Astrocyte (in vitro differentiated cells and primary cell): ENCODE results near the gene SDE2. TPM values are rescaled to one million over a fixed set of nuclear protein-coding genes. Genes with fewer than 3 reads are reported as not detected.
A peak's percentile ranks its signal among the peaks of the same experiment; 100 is the strongest.

Experiments
- DNase-seq: peaks from one replicate; pipeline ENCODE4 v3.0.0-alpha.2; 2010; ENCODE audit warnings: low read depth
- FAIRE-seq: peaks from 2 replicates; lab custom pipeline; 2011; peaks lifted over from hg19 to GRCh38; lab: Jason Lieb, UNC
- H2AFZ ChIP-seq: 2 replicates; pipeline ENCODE4 v1.6.0; 2012; ENCODE audit warnings: low read depth, low read length, inconsistent platforms
- H3K27ac ChIP-seq: 2 replicates; pipeline ENCODE4 v1.5.1; 2011; ENCODE audit warnings: low read depth, low read length, inconsistent platforms
- H3K27me3 ChIP-seq: 2 replicates; pipeline ENCODE4 v1.6.0; 2011; ENCODE audit warnings: low read length, inconsistent platforms; ENCODE audit not compliant: insufficient read depth
- H3K36me3 ChIP-seq: 2 replicates; pipeline ENCODE4 v1.5.1; 2011; ENCODE audit warnings: low read length, inconsistent platforms; ENCODE audit not compliant: insufficient read depth
- H3K4me1 ChIP-seq: 2 replicates; pipeline ENCODE4 v1.5.1; 2011; ENCODE audit warnings: low read length, inconsistent platforms; ENCODE audit not compliant: insufficient read depth
- H3K4me2 ChIP-seq: 2 replicates; pipeline ENCODE4 v1.6.0; 2012; ENCODE audit warnings: low read length, inconsistent platforms
- H3K4me3 ChIP-seq: 2 replicates; pipeline ENCODE4 v1.5.1; 2011; ENCODE audit warnings: low read depth, mild to moderate bottlenecking, low read length, inconsistent platforms; ENCODE audit not compliant: insufficient read depth
- H3K79me2 ChIP-seq: 2 replicates; pipeline ENCODE4 v1.6.0; 2012; ENCODE audit warnings: mild to moderate bottlenecking, low read length, inconsistent platforms; ENCODE audit not compliant: insufficient read depth
- H3K9ac ChIP-seq: 2 replicates; pipeline ENCODE4 v1.6.0; 2012; ENCODE audit warnings: mild to moderate bottlenecking, low read length, inconsistent platforms
- H3K9me3 ChIP-seq: 2 replicates; pipeline ENCODE4 v1.5.1; 2012; ENCODE audit warnings: low read depth, mild to moderate bottlenecking, low read length, inconsistent platforms; ENCODE audit not compliant: insufficient read depth
- H4K20me1 ChIP-seq: 2 replicates; pipeline ENCODE4 v1.6.0; 2012; ENCODE audit warnings: low read length, inconsistent platforms; ENCODE audit not compliant: insufficient read depth
- H3K27ac Mint-ChIP-seq: one replicate; pipeline ENCODE4 v1.8.0; 2021; ENCODE audit warnings: mild to moderate bottlenecking, mixed read lengths; ENCODE audit not compliant: unreplicated experiment
- H3K27me3 Mint-ChIP-seq: one replicate; pipeline ENCODE4 v1.8.0; 2021; ENCODE audit warnings: low read depth, mixed read lengths; ENCODE audit not compliant: unreplicated experiment
- H3K36me3 Mint-ChIP-seq: one replicate; pipeline ENCODE4 v1.8.0; 2021; ENCODE audit warnings: low read depth, mixed read lengths; ENCODE audit not compliant: unreplicated experiment
- H3K4me1 Mint-ChIP-seq: one replicate; pipeline ENCODE4 v1.8.0; 2021; ENCODE audit warnings: low read depth, mixed read lengths; ENCODE audit not compliant: unreplicated experiment
- H3K4me3 Mint-ChIP-seq: one replicate; pipeline ENCODE4 v1.8.0; 2021; ENCODE audit warnings: mild to moderate bottlenecking, moderate library complexity, mixed read lengths; ENCODE audit not compliant: unreplicated experiment
- H3K9me3 Mint-ChIP-seq: one replicate; pipeline ENCODE4 v1.8.0; 2021; ENCODE audit warnings: mild to moderate bottlenecking, mixed read lengths; ENCODE audit not compliant: unreplicated experiment
- CTCF ChIP-seq: IDR thresholded peaks from 2 replicates; pipeline ENCODE4 v1.5.1; 2011; ENCODE audit warnings: low read depth, mild to moderate bottlenecking, inconsistent platforms, low read length, moderate library complexity; ENCODE audit not compliant: insufficient read depth
- EZH2 ChIP-seq: IDR thresholded peaks from 2 replicates; pipeline ENCODE4 v1.6.1; 2012; ENCODE audit warnings: mild to moderate bottlenecking, low read length, inconsistent platforms; ENCODE audit not compliant: insufficient read depth
- total RNA-seq: library from RNA; stranded (reverse); gene quantifications from 2 replicates; pipeline ENCODE4 v1.2.1, GENCODE V29; 2021

The SDE2 gene
- total RNA-seq, 1 donor from 2014 or later = 25.3 TPM

DNA sequence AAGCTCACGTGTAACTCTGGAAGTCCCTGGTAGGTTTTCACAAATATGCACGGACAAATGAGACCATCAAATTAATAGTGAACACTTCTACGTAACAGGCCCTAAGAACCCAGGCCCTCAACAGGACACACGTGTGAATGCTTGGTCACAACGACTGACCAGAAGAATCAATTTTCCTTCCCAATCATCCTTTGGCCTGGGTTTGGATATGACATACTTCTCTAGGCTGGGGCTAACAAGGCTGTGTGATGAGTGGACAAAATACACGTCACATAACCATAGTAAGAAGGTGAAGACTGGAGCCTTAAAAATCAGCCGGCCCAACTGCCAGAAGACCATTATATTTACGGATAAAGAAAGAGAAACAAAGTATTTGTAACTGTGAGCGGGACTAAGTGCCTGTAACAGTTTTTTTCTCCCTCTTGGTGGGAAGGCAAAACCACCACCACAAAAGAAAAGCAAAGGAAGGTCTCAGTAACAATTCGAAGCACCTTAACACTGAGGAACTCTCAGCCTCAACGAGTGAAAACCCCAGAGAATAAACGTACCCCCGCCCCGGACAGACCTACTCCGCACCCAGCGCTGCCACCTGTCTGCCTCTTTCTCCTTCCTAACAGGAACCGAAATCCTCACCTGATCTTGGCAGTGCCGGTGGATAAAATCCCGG is 450 bp downstream of the SDE2 start:
- peaks cover 18% of the 10 kb centered on the region for H3K4me1 ChIP-seq
- peaks cover 54% of the 10 kb centered on the region for H3K79me2 ChIP-seq
- FAIRE-seq (no peak), DNase-seq (peak; percentile 57)
- no peaks in the 10 kb centered on the region for H3K9me3 ChIP-seq
- peaks cover 24% of the 10 kb centered on the region for H4K20me1 ChIP-seq
- H2AFZ ChIP-seq = peak overlapping the region; percentile 80
- H3K9ac ChIP-seq = peak overlapping the region; percentile 97
- Mint-ChIP-seq H3K4me3 (peak overlapping the region; percentile 100), H3K27me3 (no peaks in the 10 kb centered on the region), H3K9me3 (no peaks in the 10 kb centered on the region), H3K4me1 (peaks cover 31% of the 10 kb centered on the region), H3K36me3 (peaks cover 4% of the 10 kb centered on the region), H3K27ac (peak overlapping the region; percentile 100)
- peaks cover 8% of the 10 kb centered on the region for H3K36me3 ChIP-seq
- TF ChIP-seq EZH2 (no peak), CTCF (no peak)
- peak overlapping the region; percentile 93 for H3K27ac ChIP-seq
- peak overlapping the region; percentile 98 for H3K4me3 ChIP-seq
- H3K4me2 ChIP-seq = peak overlapping the region; percentile 88
- H3K27me3 ChIP-seq = no peaks in the 10 kb centered on the region

DNA sequence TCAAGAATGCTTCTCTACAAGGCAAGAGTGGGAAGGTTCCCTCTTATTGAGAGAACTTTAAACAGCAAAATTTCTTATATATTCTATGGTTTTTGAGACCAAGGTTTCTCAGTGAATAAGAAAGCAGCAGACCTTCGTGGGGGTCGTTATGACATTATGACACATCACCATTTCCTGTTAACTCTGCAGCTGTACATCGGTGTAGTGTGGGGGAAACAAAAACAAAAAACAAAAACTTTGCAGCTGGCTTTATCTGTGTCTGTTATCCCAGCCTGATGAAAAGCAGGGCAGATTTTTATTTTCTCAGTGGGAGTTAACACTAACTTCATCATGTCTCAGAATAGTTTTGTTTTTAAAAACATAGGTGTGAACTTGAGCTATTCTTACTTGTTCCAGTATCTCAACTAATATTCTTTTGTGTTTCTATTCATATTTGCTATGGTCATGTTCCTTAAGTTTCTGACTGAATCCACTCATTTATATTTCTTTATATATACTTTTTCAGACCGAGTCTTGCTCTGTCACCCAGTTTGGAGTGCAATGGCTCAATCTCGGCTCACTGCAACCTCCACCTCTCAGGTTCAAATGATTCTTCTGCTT is 2.1 kb downstream of the SDE2 start:
- Mint-ChIP-seq H3K27me3 (no peaks in the 10 kb centered on the region), H3K36me3 (peaks cover 6% of the 10 kb centered on the region), H3K9me3 (no peaks in the 10 kb centered on the region), H3K27ac (peak overlapping the region; percentile 34), H3K4me1 (peaks cover 23% of the 10 kb centered on the region), H3K4me3 (peak overlapping the region; percentile 100)
- DNase-seq (peak; percentile 10), FAIRE-seq (no peak)
- H4K20me1 ChIP-seq = peaks cover 25% of the 10 kb centered on the region
- no peak for TF ChIP-seq CTCF
- TF ChIP-seq EZH2 = no peak
- H3K4me2 ChIP-seq = peak overlapping the region; percentile 88
- H3K27ac ChIP-seq = peak overlapping the region; percentile 40
- H3K9ac ChIP-seq = peak overlapping the region; percentile 47
- H3K4me1 ChIP-seq = peaks cover 18% of the 10 kb centered on the region
- no peaks in the 10 kb centered on the region for H3K27me3 ChIP-seq
- H3K4me3 ChIP-seq = peak overlapping the region; percentile 31
- H3K79me2 ChIP-seq = peaks cover 56% of the 10 kb centered on the region
- H3K36me3 ChIP-seq = peaks cover 19% of the 10 kb centered on the region
- no peak overlapping the region for H2AFZ ChIP-seq
- H3K9me3 ChIP-seq = no peaks in the 10 kb centered on the region
